Measurements from ENCODE around the gene TSPAN10.

The TSPAN10 gene

GRCh38 chr17:81695801-81696200 is 58.8 kb downstream of the TSPAN10 start:
- Histone ChIP-seq H4K8ac (ENCODE audit: low read depth, low read length) (no peak overlapping the region), H2AFZ (ENCODE audit: low read length) (no peak overlapping the region), H2BK5ac (ENCODE audit: low read length) (no peak overlapping the region), H2BK12ac (ENCODE audit: low read length) (no peak overlapping the region), H3K36me3 (replicated peaks in 1 of 2; ENCODE audit: control insufficient read depth in 2 of 2, insufficient read depth in 2 of 2, low read length in 2 of 2) (peaks cover 59 to 95% of the 10 kb centered on the region in 2 donors), H3K14ac (ENCODE audit: low read length) (peak overlapping the region; percentile 56), H3K4me2 (ENCODE audit: insufficient read depth, low read length, poor library complexity, severe bottlenecking) (no peak overlapping the region), H3K9ac (ENCODE audit: low read depth, low read length, poor library complexity) (peak overlapping the region; percentile 60), H3K4me1 (ENCODE audit: control insufficient read depth in 2 of 2, insufficient read depth in 1 of 2, low read depth in 1 of 2, low read length in 2 of 2) (no peaks in the 10 kb centered on the region), H3K9me3 (replicated peaks in 1 of 2; ENCODE audit: control insufficient read depth in 2 of 2, insufficient read depth in 1 of 2, low read depth in 1 of 2, low read length in 2 of 2) (no peaks in the 10 kb centered on the region), H3K27me3 (ENCODE audit: control insufficient read depth in 3 of 3, insufficient read depth in 3 of 3, low read depth in 1 of 3, low read length in 3 of 3) (no peaks in the 10 kb centered on the region), H3K23ac (ENCODE audit: low read depth, low read length, poor library complexity) (peak overlapping the region; percentile 43), H2BK120ac (ENCODE audit: low read depth, low read length) (no peak overlapping the region), H3K4ac (ENCODE audit: low read length) (no peak overlapping the region), H2AK5ac (ENCODE audit: low read depth, low read length) (no peak overlapping the region), H3K18ac (ENCODE audit: low read length) (no peak overlapping the region), H4K91ac (ENCODE audit: low read depth, low read length, poor library complexity) (no peak overlapping the region), H3K4me3 (ENCODE audit: low read length in 2 of 2) (no peak overlapping the region), H3K79me1 (ENCODE audit: low read depth, low read length) (peaks cover 15% of the 10 kb centered on the region), H3K27ac (replicated peaks; ENCODE audit: low read length) (no peak overlapping the region), H2BK15ac (ENCODE audit: low read length) (no peak overlapping the region)
- no peak for DNase-seq (ENCODE audit: low spot score)
- whole genome bisulfite sequencing, 2 donors (ENCODE audit: extremely low coverage in 2 of 2, insufficient read length in 2 of 2, insufficient replicate concordance in 1 of 2), result no CpG with 5 or more reads among the region's 22 CpGs

- Histone ChIP-seq H3K4me1 (ENCODE audit: control insufficient read depth in 2 of 2, insufficient read depth in 1 of 2, low read depth in 1 of 2, low read length in 2 of 2) (peaks cover 0 to 2% of the 10 kb centered on the region in 2 donors), H2AK5ac (ENCODE audit: low read depth, low read length) (no peak overlapping the region), H3K9me3 (replicated peaks in 1 of 2; ENCODE audit: control insufficient read depth in 2 of 2, insufficient read depth in 1 of 2, low read depth in 1 of 2, low read length in 2 of 2) (no peaks in the 10 kb centered on the region), H3K79me1 (ENCODE audit: low read depth, low read length) (peaks cover 20% of the 10 kb centered on the region), H4K8ac (ENCODE audit: low read depth, low read length) (peak overlapping the region; percentile 56), H3K14ac (ENCODE audit: low read length) (no peak overlapping the region), H3K27ac (replicated peaks; ENCODE audit: low read length) (no peak overlapping the region), H4K91ac (ENCODE audit: low read depth, low read length, poor library complexity) (no peak overlapping the region), H2BK120ac (ENCODE audit: low read depth, low read length) (no peak overlapping the region), H3K27me3 (ENCODE audit: control insufficient read depth in 3 of 3, insufficient read depth in 3 of 3, low read depth in 1 of 3, low read length in 3 of 3) (no peaks in the 10 kb centered on the region), H3K9ac (ENCODE audit: low read depth, low read length, poor library complexity) (peak overlapping the region; percentile 55), H3K4me2 (ENCODE audit: insufficient read depth, low read length, poor library complexity, severe bottlenecking) (no peak overlapping the region), H2BK15ac (ENCODE audit: low read length) (no peak overlapping the region), H3K18ac (ENCODE audit: low read length) (no peak overlapping the region), H2BK5ac (ENCODE audit: low read length) (no peak overlapping the region), H2AFZ (ENCODE audit: low read length) (no peak overlapping the region), H2BK12ac (ENCODE audit: low read length) (no peak overlapping the region), H3K4me3 (ENCODE audit: low read length in 2 of 2) (no peak overlapping the region), H3K4ac (ENCODE audit: low read length) (no peak overlapping the region), H3K23ac (ENCODE audit: low read depth, low read length, poor library complexity) (peak overlapping the region; percentile 43), H3K36me3 (replicated peaks in 1 of 2; ENCODE audit: control insufficient read depth in 2 of 2, insufficient read depth in 2 of 2, low read length in 2 of 2) (peaks cover 63 to 95% of the 10 kb centered on the region in 2 donors)
- no CpG with 5 or more reads among the region's 40 CpGs for WGBS, 2 donors (ENCODE audit: extremely low coverage in 2 of 2, insufficient read length in 2 of 2, insufficient replicate concordance in 1 of 2)
- no peak for DNase-seq (ENCODE audit: low spot score)
These were observed 59.4 kb downstream of the TSPAN10 start for GRCh38 chr17:81696218-81696941.

GRCh38 chr17:81697261-81698044 is 60.5 kb downstream of the TSPAN10 start:
- no peak for DNase-seq (ENCODE audit: low spot score)
- no peak overlapping the region for H4K8ac ChIP-seq (ENCODE audit: low read depth, low read length)
- H3K27ac ChIP-seq (replicated peaks; ENCODE audit: low read length), result no peak overlapping the region
- H3K27me3 ChIP-seq (ENCODE audit: control insufficient read depth in 3 of 3, insufficient read depth in 3 of 3, low read depth in 1 of 3, low read length in 3 of 3), result no peaks in the 10 kb centered on the region
- no peak overlapping the region for H3K4me3 ChIP-seq (ENCODE audit: low read length in 2 of 2)
- H3K9me3 ChIP-seq (replicated peaks in 1 of 2; ENCODE audit: control insufficient read depth in 2 of 2, insufficient read depth in 1 of 2, low read depth in 1 of 2, low read length in 2 of 2), result no peaks in the 10 kb centered on the region
- no peak overlapping the region for H3K9ac ChIP-seq (ENCODE audit: low read depth, low read length, poor library complexity)
- no peak overlapping the region for H2BK12ac ChIP-seq (ENCODE audit: low read length)
- no peak overlapping the region for H3K23ac ChIP-seq (ENCODE audit: low read depth, low read length, poor library complexity)
- peaks cover 58 to 95% of the 10 kb centered on the region in 2 donors for H3K36me3 ChIP-seq (replicated peaks in 1 of 2; ENCODE audit: control insufficient read depth in 2 of 2, insufficient read depth in 2 of 2, low read length in 2 of 2)
- H2AK5ac ChIP-seq (ENCODE audit: low read depth, low read length), result no peak overlapping the region
- peaks cover 29% of the 10 kb centered on the region for H3K79me1 ChIP-seq (ENCODE audit: low read depth, low read length)
- H2BK15ac ChIP-seq (ENCODE audit: low read length), result no peak overlapping the region
- no peak overlapping the region for H3K18ac ChIP-seq (ENCODE audit: low read length)
- no peak overlapping the region for H3K4me2 ChIP-seq (ENCODE audit: insufficient read depth, low read length, poor library complexity, severe bottlenecking)
- no peak overlapping the region for H2AFZ ChIP-seq (ENCODE audit: low read length)
- H3K4ac ChIP-seq (ENCODE audit: low read length), result no peak overlapping the region
- H2BK120ac ChIP-seq (ENCODE audit: low read depth, low read length), result no peak overlapping the region
- H3K14ac ChIP-seq (ENCODE audit: low read length), result no peak overlapping the region
- peaks cover 4 to 13% of the 10 kb centered on the region in 2 donors for H3K4me1 ChIP-seq (ENCODE audit: control insufficient read depth in 2 of 2, insufficient read depth in 1 of 2, low read depth in 1 of 2, low read length in 2 of 2)
- no peak overlapping the region for H4K91ac ChIP-seq (ENCODE audit: low read depth, low read length, poor library complexity)
- no peak overlapping the region for H2BK5ac ChIP-seq (ENCODE audit: low read length)
- no CpG with 5 or more reads among the region's 25 CpGs for WGBS, 2 donors (ENCODE audit: extremely low coverage in 2 of 2, insufficient read length in 2 of 2, insufficient replicate concordance in 1 of 2)
